Measurements from ENCODE around the gene CA5A.
A peak's percentile ranks its signal among the peaks of the same experiment; 100 is the strongest.
"Not testable (repeated sequence)": the region's sequence is repeated elsewhere in the genome, so short reads cannot be mapped to it uniquely, and the experiment has no call there.

Gene CA5A

DNA sequence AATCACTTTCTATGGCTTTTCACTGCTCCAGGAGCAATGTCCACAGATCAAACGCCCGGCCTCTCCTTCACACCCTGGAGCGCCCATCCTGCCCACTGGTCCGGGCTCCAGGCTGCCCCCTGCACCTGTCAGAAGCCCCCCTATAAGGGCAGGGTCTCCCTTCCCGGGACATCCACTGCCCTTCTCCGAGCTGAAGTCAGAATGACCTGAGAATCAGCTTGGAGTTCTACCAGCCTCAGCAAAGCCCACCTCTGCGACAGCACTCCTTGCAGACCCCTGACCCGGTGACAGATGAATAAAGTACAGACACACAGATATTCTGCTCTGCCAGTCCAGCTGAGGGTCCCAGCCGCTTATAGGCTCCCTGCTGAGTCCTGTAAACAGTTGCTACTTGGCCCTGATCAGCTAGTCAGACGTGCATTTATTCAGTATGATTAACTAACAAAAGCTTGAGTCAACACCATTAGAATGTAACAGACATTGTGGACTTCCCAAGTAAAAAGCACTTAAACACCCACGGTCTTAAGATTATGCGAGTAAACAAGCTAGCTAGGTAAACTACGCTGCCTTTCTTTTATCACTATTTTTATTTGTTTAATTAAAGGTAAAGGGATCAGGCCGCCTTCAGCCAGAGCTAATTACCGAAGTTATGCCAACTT, 71.9 kb downstream of the CA5A start:
- DNase-seq: no peak

DNA sequence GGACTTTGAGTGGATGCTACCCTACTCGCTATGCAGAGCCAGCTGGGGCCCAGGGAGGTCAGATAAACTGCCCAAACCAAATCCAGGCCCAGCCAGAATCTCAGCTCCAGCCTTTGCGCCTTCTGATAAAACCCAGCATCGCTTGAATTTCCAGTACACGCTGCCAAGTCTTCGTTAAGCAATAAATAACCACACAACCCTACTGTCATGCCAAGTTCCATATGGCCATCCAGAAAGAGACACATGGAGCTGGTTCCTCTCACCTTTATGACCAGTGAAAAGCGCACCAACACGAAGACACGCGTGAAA, 73.0 kb downstream of the CA5A start:
- DNase-seq: not testable (repeated sequence)

DNA sequence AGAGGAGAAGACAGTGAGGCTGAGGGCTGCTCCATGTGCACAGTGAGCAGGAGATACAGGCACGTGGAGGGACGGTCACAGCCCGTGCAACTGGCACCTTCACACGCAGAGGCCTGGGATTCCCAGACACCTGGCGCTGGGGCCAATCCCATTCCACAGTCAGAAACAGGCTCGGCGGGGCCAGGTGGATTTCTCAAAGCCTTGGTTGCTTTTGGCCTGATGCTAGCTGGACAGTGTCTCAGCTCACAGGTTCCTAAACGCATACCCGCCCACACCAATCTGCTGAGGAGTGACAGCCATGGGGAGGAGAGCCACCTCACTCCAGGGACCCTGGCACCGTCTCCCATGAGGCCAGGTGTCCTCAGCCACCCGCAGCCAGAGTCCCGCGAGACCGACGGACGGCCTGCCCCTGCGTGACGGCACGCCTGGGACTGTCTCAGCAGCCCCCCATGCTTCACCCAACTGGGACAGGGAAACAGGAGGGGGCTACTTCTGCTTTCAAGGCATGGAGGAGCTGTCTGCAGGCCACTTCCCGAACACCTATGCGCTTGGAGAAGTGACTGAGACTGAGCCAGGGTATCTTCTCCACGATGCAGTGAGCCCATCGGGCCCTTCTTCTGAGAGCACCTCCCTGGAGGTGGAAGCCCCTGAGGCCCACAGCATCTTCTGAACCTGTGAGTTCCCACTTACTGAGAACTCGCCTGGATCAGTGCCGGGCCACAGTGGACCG, 73.6 kb downstream of the CA5A start:
- DNase-seq: not testable (repeated sequence)

DNA sequence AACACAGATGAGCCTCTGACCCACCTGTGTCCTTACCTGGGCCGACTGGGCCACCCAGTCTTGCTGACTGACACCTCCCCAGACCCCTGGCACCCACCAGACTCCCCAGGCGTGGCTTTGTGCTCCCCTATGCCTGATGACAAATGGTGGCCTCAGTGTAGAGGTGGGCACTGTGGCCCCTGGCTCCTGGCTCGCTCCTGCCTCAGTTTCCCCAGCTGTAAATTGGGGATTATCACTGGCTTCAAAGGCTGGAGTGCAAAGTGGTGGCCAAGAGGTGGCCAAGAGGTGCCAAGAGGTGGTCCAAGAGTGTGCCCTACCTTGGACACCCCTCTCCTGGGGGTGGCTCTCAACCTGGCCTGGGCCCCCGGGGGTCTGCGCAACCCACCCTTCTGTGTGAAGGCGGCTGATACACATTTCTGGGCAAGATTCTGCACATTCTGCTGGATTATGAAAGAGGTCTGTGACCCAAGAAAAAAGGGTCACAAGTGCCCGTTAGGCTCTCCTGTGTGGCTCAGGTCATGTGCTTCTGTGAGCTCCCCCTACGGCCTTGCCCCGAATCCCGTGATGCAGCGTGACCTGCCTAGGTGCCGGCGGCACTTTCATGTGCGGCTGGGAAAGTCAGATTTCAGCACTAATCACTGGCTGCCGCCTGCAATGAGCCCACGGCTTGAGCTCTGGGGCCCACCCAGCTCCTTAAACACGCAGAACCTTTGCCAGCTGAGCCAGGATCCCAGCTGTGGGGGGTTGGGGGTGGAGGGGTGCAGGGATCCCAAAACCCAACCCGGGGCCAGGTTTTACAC, 74.8 kb downstream of the CA5A start:
- not testable (repeated sequence) for DNase-seq

GRCh38 chr16:87860553-87861299, 75.6 kb downstream of the CA5A start:
- DNase-seq: no peak

DNA sequence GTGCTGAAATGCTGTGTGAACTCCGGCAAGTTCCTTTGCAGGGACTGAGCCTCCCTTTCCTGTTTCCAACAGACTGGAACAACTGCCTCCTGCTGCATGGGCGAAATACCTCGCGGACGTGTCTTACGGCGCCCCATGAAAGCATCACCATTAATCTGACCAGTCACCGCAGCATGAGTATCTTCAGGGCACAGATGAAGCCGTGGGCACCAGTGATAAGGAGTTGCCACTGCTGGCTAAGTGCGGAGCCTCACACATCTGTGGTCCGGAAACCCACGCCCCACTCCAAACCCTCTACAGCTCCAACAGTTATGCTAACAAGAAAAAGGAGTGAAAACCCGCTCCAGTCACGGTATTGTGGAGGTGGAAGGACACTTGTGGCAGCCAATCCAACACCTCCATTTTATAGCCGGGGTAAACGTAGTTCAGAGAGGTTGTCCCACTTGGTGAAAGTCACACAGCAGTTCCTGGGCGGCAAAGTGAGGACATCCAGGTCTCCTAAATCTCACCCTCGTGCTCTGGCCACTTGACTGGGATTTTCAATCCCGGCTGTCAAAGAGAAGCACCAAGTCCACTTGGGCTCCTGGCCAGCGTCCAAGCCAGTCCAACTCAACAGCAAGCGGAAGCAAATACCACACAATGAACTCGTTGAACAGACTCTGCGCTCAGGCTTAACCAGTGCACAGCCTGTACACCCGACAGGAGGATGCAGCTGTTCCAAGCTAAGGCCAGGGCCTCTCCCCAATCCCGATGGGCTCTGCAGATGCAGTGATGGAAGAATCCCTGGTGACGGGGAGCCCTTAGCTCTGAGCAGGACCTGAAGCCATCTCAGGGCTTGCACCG, 78.0 kb downstream of the CA5A start:
- DNase-seq: not testable (repeated sequence)

- no peak for DNase-seq
Observed at GRCh38 chr16:87856791-87857228, 79.5 kb downstream of the CA5A start.

DNA sequence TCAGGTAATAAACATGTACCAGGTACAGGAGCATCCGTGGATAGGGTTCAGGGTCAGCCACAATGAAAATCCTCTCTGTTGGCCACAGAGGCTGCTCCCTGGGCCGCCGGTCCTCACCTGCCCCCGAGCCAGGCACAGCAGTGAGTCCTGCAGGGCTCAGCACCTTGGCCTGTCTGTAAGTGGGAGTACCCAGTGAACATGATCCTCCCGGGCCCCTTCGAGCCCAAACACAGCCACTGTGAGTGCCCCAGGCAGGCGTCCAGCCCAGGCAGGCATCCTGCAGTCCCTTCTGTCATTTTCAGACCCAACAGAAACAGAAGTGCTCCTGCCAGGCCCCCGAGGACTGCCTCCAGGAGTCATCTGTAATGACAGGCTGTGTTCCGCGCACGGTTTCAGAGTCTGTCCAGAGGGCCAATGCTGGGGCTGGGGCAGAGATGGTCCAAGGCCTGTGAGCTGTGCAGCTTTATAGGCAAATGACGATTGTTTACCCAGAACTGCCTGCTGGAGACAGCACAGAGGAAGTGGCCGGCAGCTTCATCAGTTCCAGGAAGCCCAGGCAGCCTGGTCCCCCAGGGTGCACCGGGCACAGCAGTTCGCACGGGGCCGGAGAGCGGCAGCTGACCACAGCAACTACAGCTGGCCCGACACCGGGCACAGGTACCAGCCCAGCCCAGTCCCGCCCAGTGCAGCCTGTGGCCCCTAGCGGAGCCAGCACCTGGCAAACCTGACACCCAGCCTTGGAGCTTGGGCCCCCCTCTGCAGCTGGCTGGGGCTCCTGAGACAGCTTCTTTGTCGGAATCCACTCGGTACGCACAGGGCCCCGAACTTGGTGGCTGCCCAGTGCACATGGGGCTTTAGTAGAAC, 80.2 kb downstream of the CA5A start:
- no peak for DNase-seq

DNA sequence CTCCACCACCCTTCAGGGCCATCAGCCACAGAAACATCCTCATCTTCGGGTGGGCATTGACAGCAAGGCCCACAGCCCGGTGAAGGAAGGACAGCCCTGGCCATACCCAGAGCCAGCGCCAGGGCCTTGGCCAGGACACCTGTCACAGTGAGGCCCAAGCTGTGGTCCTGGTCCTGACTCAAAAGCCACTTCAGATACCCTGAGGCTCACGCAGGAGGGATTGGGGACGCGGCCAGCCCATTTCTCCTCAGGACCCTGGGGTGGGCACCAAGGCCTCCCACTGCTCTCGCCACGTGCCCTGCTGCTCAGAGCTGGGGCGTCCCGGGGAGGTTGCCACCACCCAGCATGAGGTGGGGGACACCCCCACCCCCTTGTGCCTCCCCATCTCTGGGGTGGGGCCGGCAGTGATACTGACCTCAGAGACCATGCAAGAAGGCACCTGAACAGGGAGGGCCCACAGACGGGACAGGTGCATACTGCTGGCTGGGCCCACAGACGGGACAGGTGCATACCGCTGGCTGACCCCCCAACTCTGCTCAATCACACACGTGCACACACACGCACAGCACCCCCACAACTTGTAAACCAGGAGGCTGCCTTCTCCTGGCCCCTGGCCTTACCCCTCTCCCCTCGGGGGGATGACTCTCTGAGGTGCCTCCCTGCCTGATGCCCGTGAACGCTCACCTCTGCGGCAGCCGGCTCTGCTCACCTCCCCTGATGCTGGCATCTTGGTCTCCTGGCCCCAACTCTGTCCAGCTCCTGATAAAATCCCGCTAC, 81.2 kb downstream of the CA5A start:
- no peak for DNase-seq

DNA sequence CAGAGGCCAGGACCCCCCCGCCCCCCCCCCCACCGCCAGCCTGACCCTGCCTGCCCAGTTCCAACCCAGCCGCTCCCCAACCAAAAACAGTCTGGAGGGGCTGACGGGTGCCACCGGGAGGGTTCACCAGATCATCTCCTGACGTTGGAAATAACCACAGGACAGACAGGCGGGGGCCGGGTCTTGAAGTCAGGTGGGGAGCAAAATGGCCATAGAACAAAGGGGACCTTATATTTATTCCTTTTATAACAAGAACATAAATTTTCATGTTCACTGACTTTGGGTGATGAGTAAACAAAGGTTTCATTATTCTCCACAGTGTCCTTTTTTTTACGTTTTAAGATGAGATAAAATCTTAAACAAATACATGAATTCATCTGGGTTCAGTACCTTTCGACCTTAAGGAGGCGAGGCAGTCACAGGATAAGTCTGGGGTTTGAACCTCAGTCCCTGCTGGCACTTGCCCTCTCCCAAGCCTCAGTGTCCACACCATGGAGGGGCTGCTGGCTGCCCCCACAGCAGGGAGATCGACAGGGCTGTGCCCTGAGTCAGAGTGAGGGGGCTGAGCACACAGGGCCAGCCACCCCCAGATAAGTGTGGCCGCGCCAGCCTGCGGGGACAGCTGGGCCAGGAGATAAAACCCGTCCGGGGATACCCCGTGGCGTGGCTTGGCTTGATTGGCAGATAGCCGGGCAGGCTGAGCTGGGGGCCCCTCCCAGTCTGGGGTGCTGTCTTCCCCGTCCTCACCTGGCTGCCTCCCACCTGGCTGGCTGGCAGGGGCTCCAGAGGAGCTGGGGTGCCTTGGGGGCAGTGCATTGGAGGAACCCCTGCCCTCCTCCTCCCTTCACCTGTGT, 82.0 kb downstream of the CA5A start:
- no peak for DNase-seq

- DNase-seq: peak; percentile 59
Observed at GRCh38 chr16:87853411-87854052, 82.8 kb downstream of the CA5A start.

- no peak for DNase-seq
Observed at GRCh38 chr16:87851601-87852000, 84.7 kb downstream of the CA5A start.

- no peak for DNase-seq
Observed at GRCh38 chr16:87851141-87851587, 85.2 kb downstream of the CA5A start.

DNA sequence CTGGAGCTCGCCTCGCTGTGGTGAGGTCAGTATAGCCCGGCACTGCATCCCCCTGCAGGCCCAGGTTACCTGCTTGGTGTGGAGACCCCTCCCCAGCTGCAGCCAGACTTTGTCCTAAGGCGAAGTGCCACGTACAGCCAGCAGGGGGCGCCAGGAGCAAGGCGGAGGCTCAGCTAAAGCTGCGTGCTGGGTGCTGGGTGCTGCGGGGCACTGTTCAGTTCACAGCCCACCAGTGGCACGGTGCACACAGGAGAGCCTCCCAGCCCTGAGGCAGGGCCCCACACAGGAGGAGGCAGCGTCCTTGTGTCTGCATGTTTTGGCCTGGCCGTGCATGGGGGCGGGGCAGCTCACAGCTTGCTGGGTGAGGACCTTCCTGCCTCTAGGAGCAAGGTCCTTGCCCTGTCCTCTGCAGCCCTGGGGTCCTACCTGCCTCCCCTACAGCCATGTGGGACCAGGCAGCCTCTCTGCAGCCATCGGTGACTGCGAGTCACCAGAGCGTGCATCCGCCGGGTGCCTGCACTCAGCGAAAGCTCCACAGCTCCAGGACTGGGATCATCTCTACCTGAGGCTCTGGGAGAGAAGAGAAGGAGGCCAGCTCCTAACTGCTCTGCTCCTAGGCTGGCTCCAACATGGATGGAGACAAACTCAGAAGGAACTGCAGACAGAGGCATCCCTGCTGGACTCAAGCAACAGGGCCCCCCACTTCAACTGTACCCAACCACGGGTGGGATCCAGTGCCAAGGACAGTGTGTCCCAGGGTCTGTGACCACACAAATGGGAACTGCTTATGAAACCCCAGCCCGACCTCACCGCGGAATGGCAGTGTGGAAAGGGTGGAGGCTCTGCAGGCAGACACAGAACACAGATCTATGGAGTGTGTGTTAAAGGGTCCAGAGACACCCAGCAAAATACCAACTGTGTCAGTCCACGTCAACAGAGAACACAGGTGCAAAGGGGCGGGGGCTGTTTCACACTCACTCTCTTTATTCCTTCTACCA, 86.0 kb downstream of the CA5A start:
- no peak for DNase-seq

DNA sequence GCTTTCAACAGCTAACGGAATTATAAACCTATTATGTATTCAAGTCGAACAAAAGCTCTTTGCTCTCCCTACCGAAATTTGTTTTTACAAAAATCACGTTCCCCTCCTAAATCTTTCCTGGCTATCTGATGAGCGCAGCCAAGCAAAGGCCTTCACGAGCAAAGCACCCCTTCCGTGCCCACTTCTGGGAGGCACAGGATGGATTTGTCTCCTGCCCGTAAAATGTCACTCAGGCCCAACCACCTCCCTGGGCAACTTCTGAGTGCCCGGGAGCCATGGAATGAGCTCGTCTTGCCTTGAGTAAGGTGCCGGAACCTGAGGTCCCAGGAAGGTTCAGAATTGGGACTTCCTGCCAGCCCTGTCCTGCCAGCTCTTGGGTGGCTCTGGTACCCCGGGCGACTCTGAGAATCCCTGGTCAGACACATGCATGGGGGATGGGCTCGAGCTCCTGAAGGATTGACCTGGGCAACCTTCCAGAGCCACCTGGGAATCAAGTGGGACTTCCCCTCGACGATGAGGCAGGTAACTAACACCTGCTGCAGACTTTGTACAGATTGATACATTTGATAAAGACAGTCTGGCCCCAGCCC, 86.8 kb downstream of the CA5A start:
- no peak for DNase-seq

DNA sequence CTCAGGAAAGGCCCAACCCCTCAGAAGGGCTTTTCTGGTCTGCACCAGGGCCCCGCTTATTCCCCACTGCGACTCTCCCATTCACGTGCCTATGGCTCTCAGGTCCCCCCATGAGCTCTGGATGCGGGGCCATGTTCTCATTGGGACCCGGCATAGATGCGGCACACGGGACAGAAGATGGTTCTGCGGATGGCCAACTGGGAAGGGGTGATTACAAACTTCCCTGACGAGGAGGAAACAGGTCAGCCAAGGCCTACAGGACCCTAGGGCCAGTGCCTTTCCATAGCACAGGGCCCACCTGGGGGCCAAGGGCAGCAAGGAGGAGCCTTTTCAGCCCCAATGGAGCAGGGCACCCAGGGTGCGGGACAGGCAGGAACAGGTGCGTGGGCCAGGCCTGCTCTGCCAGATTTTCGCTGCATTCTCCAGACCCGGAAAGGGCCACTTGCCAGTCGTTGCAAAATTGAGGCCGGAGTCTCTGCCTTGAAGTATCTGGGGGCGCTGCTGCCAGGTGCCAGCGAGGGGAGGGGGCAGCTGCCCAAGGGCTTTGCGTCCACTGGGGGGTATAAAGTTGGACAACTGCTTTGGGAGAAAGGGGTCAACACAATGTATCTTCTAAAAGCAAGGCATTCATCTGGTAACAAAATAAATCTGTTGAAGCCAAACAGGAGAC, 87.5 kb downstream of the CA5A start:
- DNase-seq: no peak

Measured in NCI-H1436 treated with DMSO at 0.1 percent for 48 hours (cell line).